VCaP (cell line): ENCODE measurements around the gene WDFY4.

ENCODE experiments used
- H3K27ac ChIP-seq: fragments of 450-650 bp; 2 replicates; pipeline ENCODE4 v1.5.1; 2017
- TF ChIP-seq, protein P1 (sequence below): fragments of 450-650 bp; conservative IDR thresholded peaks from 2 replicates; pipeline ENCODE4 v1.5.1; 2017; ENCODE audit warnings: mild to moderate bottlenecking, moderate library complexity

The WDFY4 gene

GRCh38 chr10:48701139-48701901 lies 16.6 kb downstream of the WDFY4 start:
- TF ChIP-seq, protein P1, sequence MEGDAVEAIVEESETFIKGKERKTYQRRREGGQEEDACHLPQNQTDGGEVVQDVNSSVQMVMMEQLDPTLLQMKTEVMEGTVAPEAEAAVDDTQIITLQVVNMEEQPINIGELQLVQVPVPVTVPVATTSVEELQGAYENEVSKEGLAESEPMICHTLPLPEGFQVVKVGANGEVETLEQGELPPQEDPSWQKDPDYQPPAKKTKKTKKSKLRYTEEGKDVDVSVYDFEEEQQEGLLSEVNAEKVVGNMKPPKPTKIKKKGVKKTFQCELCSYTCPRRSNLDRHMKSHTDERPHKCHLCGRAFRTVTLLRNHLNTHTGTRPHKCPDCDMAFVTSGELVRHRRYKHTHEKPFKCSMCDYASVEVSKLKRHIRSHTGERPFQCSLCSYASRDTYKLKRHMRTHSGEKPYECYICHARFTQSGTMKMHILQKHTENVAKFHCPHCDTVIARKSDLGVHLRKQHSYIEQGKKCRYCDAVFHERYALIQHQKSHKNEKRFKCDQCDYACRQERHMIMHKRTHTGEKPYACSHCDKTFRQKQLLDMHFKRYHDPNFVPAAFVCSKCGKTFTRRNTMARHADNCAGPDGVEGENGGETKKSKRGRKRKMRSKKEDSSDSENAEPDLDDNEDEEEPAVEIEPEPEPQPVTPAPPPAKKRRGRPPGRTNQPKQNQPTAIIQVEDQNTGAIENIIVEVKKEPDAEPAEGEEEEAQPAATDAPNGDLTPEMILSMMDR, result no peak
- H3K27ac ChIP-seq, result no peak overlapping the region

GRCh38 chr10:48701941-48702340 lies 17.3 kb downstream of the WDFY4 start:
- no peak overlapping the region for H3K27ac ChIP-seq
- TF ChIP-seq, protein P1, result no peak

DNA sequence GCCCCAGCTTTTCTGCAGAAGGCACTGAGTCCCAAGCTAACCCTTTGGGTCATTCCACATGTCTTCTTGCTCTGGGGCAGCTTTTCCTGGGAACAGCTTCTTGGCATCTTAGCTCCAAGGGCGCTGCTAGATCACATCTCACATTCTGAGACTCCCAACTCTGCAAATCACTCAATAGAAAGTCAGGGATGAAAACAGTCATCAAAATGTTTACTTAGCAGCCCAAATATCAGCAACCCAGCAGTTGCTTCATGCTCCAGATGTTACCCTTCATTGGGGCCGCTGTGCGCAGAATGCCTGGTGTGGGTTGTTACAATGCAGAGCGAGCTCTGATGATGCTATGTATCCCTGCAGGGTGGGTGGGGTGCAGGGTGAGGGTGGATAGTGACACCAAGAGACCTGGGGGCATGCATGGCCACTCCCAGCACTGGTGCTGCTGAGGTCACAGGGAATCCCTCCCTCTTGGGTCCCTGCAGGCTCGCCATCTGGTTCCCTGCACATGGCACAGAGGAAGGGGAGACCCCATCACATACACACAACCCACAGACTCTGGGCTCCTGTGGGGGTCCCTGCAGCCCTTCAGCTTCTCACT lies 19.0 kb downstream of the WDFY4 start:
- H3K27ac ChIP-seq, result no peak overlapping the region
- TF ChIP-seq, protein P1, result no peak

DNA sequence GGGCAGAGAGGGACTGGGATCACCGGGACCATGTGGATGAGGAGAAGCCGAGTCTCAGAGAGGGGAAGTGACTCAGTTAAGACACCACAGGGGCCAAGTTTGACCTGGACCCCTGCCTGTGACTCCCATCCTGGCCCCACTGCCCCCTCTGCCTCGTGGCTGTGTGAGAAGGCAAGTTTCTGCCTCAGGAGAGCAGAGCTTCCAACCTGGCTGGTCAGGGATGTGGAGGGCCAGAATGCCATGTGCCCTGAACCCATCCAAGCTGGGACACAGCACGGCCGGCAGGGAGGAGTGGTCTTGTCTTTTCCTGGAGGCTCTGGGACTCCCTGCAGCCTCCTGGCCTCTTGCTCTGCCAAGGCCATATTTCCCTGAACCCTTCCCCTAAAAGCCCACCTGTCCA lies 19.5 kb downstream of the WDFY4 start:
- TF ChIP-seq, protein P1, result no peak
- no peak overlapping the region for H3K27ac ChIP-seq

GRCh38 chr10:48705401-48705938 lies 20.8 kb downstream of the WDFY4 start:
- H3K27ac ChIP-seq, result no peak overlapping the region
- TF ChIP-seq, protein P1, result no peak

GRCh38 chr10:48707472-48707871 lies 22.8 kb downstream of the WDFY4 start:
- no peak overlapping the region for H3K27ac ChIP-seq
- TF ChIP-seq, protein P1, result no peak

- H3K27ac ChIP-seq, result no peak overlapping the region
- TF ChIP-seq, protein P1, result no peak
These were observed 23.5 kb downstream of the WDFY4 start for GRCh38 chr10:48708144-48708543.
